GM23338 (cell line): ENCODE measurements around the gene ENOX1. TPM values are rescaled to one million over a fixed set of nuclear protein-coding genes. Genes with fewer than 3 reads are reported as not detected.

ENCODE experiments used
- CREB1 ChIP-seq: fragments of 250-450 bp; sonication (Bioruptor Pico); IDR thresholded peaks from 2 replicates; pipeline ENCODE4 v1.5.0; 2020; ENCODE audit warnings: low read depth, mild to moderate bottlenecking, moderate library complexity
- JUNB ChIP-seq: IDR thresholded peaks from one replicate; pipeline ENCODE4 v1.6.1; 2016; ENCODE audit warnings: antibody characterized with exemption; ENCODE audit not compliant: unreplicated experiment
- STAT1 ChIP-seq: IDR thresholded peaks from one replicate; pipeline ENCODE4 v1.6.1; 2016; ENCODE audit warnings: antibody characterized with exemption; ENCODE audit not compliant: unreplicated experiment
- ZNF114 ChIP-seq: fragments of 250-450 bp; sonication (Bioruptor Pico); IDR thresholded peaks from 2 replicates; pipeline ENCODE4 v1.5.0; 2020; ENCODE audit warnings: mild to moderate bottlenecking, moderate library complexity
- polyA plus RNA-seq: library from polyadenylated mRNA; unstranded; fragments of >200 nt; fragmentation: Nextera tagmentation; extraction: Ambion mirVana; gene quantifications from 2 replicates; pipeline ENCODE4 v1.2.1, GENCODE V29; 2016
- total RNA-seq: library from RNA; depleted of rRNA; stranded (reverse); fragments of >200 nt; shearing (Covaris generic); gene quantifications from 2 replicates; pipeline ENCODE4 v1.2.3, GENCODE V29; 2014
- TF ChIP-seq, protein P1 (sequence below): fragments of 250-450 bp; sonication (Bioruptor Pico); IDR thresholded peaks from 2 replicates; pipeline ENCODE4 v1.5.0; 2020; ENCODE audit warnings: mild to moderate bottlenecking, moderate library complexity
- TF ChIP-seq, protein P2 (sequence below): IDR thresholded peaks from one replicate; pipeline ENCODE4 v1.6.1; 2018; ENCODE audit warnings: antibody characterized with exemption; ENCODE audit not compliant: unreplicated experiment

ENOX1 gene
- total and polyA plus RNA-seq, 2 experiments from 2014 or later = 0.66 to 0.81 TPM

DNA sequence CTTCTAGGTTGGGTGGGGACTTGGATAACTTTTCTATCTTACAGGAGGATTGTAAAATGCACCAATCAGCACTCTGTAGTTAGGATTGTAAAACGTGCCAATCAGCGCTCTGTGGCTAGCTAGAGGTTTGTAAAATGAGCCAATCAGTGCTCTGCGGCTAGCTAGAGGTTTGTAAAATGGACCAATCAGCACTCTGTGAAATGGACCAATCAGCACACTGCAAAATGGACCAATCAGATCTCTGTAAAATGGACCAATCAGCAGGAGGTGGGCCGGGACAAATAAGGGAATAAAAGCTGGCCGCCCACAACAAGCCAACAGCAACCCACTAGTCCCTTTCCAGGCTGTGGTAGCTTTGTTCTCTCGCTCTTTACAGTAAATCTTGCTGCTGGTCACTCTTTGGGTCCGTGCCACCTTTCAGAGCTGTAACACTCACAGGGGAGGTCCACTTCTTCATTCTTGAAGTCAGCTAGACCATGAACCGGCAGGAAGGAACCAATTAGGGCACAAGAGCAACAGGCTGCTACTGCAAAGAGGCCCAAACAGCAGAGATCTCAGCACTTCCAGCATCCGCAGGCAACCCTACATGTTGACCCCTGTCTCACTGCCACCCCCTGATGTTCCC, 606.6 kb downstream of the ENOX1 start (continued):
- TF ChIP-seq, protein P1, sequence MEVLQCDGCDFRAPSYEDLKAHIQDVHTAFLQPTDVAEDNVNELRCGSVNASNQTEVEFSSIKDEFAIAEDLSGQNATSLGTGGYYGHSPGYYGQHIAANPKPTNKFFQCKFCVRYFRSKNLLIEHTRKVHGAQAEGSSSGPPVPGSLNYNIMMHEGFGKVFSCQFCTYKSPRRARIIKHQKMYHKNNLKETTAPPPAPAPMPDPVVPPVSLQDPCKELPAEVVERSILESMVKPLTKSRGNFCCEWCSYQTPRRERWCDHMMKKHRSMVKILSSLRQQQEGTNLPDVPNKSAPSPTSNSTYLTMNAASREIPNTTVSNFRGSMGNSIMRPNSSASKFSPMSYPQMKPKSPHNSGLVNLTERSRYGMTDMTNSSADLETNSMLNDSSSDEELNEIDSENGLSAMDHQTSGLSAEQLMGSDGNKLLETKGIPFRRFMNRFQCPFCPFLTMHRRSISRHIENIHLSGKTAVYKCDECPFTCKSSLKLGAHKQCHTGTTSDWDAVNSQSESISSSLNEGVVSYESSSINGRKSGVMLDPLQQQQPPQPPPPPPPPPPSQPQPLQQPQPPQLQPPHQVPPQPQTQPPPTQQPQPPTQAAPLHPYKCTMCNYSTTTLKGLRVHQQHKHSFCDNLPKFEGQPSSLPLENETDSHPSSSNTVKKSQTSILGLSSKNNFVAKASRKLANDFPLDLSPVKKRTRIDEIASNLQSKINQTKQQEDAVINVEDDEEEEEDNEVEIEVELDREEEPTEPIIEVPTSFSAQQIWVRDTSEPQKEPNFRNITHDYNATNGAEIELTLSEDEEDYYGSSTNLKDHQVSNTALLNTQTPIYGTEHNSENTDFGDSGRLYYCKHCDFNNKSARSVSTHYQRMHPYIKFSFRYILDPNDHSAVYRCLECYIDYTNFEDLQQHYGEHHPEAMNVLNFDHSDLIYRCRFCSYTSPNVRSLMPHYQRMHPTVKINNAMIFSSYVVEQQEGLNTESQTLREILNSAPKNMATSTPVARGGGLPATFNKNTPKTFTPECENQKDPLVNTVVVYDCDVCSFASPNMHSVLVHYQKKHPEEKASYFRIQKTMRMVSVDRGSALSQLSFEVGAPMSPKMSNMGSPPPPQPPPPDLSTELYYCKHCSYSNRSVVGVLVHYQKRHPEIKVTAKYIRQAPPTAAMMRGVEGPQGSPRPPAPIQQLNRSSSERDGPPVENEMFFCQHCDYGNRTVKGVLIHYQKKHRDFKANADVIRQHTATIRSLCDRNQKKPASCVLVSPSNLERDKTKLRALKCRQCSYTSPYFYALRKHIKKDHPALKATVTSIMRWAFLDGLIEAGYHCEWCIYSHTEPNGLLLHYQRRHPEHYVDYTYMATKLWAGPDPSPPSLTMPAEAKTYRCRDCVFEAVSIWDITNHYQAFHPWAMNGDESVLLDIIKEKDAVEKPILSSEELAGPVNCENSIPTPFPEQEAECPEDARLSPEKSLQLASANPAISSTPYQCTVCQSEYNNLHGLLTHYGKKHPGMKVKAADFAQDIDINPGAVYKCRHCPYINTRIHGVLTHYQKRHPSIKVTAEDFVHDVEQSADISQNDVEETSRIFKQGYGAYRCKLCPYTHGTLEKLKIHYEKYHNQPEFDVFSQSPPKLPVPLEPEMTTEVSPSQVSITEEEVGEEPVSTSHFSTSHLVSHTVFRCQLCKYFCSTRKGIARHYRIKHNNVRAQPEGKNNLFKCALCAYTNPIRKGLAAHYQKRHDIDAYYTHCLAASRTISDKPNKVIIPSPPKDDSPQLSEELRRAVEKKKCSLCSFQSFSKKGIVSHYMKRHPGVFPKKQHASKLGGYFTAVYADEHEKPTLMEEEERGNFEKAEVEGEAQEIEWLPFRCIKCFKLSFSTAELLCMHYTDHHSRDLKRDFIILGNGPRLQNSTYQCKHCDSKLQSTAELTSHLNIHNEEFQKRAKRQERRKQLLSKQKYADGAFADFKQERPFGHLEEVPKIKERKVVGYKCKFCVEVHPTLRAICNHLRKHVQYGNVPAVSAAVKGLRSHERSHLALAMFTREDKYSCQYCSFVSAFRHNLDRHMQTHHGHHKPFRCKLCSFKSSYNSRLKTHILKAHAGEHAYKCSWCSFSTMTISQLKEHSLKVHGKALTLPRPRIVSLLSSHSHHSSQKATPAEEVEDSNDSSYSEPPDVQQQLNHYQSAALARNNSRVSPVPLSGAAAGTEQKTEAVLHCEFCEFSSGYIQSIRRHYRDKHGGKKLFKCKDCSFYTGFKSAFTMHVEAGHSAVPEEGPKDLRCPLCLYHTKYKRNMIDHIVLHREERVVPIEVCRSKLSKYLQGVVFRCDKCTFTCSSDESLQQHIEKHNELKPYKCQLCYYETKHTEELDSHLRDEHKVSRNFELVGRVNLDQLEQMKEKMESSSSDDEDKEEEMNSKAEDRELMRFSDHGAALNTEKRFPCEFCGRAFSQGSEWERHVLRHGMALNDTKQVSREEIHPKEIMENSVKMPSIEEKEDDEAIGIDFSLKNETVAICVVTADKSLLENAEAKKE (CRISPR knock-in tag) = no peak
- TF ChIP-seq, protein P2, sequence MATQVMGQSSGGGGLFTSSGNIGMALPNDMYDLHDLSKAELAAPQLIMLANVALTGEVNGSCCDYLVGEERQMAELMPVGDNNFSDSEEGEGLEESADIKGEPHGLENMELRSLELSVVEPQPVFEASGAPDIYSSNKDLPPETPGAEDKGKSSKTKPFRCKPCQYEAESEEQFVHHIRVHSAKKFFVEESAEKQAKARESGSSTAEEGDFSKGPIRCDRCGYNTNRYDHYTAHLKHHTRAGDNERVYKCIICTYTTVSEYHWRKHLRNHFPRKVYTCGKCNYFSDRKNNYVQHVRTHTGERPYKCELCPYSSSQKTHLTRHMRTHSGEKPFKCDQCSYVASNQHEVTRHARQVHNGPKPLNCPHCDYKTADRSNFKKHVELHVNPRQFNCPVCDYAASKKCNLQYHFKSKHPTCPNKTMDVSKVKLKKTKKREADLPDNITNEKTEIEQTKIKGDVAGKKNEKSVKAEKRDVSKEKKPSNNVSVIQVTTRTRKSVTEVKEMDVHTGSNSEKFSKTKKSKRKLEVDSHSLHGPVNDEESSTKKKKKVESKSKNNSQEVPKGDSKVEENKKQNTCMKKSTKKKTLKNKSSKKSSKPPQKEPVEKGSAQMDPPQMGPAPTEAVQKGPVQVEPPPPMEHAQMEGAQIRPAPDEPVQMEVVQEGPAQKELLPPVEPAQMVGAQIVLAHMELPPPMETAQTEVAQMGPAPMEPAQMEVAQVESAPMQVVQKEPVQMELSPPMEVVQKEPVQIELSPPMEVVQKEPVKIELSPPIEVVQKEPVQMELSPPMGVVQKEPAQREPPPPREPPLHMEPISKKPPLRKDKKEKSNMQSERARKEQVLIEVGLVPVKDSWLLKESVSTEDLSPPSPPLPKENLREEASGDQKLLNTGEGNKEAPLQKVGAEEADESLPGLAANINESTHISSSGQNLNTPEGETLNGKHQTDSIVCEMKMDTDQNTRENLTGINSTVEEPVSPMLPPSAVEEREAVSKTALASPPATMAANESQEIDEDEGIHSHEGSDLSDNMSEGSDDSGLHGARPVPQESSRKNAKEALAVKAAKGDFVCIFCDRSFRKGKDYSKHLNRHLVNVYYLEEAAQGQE = no peak
- TF ChIP-seq ZNF114 (CRISPR knock-in tag) = no peak
- TF ChIP-seq STAT1 = no peak
- no peak for TF ChIP-seq CREB1 (CRISPR knock-in tag)
- TF ChIP-seq JUNB = no peak
